ENCODE measurements around the gene IQSEC3.

The IQSEC3 gene

DNA sequence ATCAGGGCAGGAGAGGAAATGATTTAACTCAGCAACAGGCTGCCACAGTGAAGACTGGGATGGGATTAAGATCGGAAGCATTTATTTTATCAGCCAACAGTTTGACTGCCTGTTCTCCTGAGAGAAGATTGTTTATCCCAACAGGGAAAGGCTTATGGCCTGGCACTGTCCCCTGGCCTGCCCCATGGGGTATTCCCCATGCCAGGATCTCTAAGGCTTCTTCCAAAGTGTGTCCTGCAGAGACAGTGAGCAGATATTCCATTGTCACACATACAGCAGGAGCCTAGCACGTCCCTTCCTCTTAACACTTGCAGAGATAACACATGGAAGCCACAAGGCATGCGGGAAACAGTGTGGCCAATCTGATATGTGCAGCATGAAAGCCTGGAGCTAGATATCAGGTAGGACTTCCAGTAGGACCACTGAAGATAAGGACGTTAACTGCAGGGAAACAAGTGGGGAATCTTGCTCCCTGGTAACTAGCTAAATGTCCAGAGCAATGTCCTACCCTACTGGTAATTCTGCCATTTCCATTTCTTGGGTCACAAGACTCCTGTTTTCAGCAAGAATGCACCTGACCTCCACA is 48.2 kb downstream of the IQSEC3 start:
- ChIA-PET POLR2A (no interaction called here), CTCF (interaction anchor here (1.4 kb wide), 1 partner anchor 13 kb away, joined by 3 read pairs; no protein-coding TSS in a partner anchor)
- TF ChIP-seq HDGF (IDR thresholded peaks at IDR 0.05; ENCODE audit: borderline replicate concordance) (no peak), CTBP1 (IDR thresholded peaks at IDR 0.05; ENCODE audit: borderline replicate concordance) (no peak), L3MBTL2 (conservative IDR thresholded peaks at IDR 0.05) (no peak)
- no peak for DNase-seq (ENCODE audit: extremely low spot score)

DNA sequence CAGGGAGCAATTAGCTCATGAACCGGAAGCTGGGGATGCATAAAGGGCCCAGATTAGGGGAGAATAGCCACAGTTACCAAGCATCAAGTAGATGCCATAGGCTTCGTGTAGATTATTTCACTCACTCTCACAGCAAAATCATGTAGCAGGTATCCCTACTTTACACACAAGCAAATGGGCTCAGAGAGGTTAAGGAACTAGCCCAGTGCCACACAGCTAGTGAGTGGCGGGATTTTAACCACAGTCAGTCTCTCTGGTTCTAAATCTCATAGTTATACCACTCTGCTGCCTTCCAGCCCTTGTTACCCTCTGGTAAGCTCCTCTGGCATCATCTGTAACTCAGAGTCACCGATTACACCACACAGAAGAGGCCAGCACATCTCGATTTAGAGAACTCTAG is 49.0 kb downstream of the IQSEC3 start:
- no peak for DNase-seq (ENCODE audit: extremely low spot score)
- CTCF ChIA-PET = interaction anchor here (1.4 kb wide), 1 partner anchor 12 kb away, joined by 3 read pairs; no protein-coding TSS in a partner anchor
- POLR2A ChIA-PET = interaction anchor here (1.1 kb wide), 1 partner anchor 11 kb away, joined by 3 read pairs; no protein-coding TSS in a partner anchor
- no peak for TF ChIP-seq HDGF (IDR thresholded peaks at IDR 0.05; ENCODE audit: borderline replicate concordance)
- TF ChIP-seq ARNT (IDR thresholded peaks at IDR 0.05) = no peak
- TF ChIP-seq SUZ12 (IDR thresholded peaks at IDR 0.05) = no peak
- no peak for TF ChIP-seq SP1 (IDR thresholded peaks at IDR 0.05)
- TF ChIP-seq FOXK2 (IDR thresholded peaks at IDR 0.05) = no peak
- no peak for TF ChIP-seq BHLHE40 (IDR thresholded peaks at IDR 0.05; ENCODE audit: borderline replicate concordance)
- TF ChIP-seq, protein P1, sequence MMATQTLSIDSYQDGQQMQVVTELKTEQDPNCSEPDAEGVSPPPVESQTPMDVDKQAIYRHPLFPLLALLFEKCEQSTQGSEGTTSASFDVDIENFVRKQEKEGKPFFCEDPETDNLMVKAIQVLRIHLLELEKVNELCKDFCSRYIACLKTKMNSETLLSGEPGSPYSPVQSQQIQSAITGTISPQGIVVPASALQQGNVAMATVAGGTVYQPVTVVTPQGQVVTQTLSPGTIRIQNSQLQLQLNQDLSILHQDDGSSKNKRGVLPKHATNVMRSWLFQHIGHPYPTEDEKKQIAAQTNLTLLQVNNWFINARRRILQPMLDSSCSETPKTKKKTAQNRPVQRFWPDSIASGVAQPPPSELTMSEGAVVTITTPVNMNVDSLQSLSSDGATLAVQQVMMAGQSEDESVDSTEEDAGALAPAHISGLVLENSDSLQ (IDR thresholded peaks at IDR 0.05) = no peak

DNA sequence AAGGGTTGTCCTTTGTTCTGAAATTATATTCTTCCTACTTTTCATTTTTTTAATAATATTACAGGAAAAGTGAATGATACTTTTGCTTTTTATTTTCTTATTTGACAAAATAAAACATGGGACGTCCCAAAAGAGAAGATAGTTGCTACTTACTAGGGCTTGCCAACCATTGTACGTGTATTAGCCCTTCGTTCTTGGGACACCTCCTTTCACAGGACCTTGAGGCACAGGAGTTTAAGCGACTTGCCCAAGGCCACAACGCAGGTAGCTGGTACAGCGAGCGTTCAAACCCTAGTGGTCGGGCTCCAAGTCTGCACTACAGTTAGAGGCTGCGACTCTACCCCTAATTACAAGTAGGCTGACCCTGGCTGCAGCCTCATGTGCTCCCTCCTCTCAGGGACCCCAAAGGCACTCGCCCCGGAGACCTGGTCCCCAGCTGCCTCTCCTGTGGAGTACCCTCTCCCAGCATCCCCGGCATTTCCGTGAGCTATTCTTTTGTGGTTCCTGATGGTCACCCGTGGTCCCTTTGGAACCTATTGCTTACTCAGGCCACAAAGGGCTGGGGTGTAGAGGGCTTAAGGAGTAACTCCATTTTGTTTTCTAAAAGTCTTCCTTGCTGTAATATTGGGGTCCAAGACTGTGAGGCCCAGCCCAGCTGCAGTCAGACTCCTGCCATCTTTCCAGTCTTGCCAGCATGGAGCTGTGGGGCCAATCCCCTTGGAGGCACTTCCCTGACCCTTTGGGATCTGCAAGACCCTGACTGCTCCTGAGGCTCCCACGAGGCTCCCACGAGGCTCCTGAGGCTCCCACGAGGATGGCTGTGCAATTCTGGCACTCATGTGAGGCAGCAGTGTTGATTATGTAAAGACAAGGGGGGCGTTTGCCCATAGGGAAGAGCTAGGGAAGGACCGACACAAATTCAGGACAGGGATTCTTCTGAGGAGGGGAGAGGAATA is 49.7 kb downstream of the IQSEC3 start:
- POLR2A ChIA-PET = interaction anchor here (1.1 kb wide), 1 partner anchor 11 kb away, joined by 3 read pairs; no protein-coding TSS in a partner anchor

DNA sequence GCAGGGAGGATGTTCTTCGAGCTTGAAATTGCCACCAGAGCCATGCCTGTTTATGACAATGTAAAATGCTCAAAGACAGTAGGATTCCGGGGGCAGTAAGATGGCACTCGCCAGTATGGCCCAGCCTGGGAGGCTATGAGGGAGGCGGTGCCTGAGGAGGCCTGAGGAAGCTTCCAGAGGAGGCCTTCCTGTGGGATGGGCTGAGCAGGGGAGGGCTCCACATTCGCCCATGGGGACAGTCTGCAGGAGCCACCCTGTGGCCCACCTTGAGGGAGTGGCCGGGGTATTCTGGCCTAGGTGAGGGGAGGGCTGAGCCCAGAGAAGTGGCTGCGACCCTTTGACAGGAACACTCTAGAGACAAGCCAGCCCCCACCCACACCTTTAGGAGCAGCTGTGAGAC is 50.7 kb downstream of the IQSEC3 start:
- ChIA-PET POLR2A (no interaction called here), CTCF (interaction anchor here (0.7 to 1.0 kb wide), 2 partner anchors 11 to 35 kb away, joined by 3 read pairs; no protein-coding TSS in a partner anchor)
- no peak for TF ChIP-seq BHLHE40 (IDR thresholded peaks at IDR 0.05; ENCODE audit: borderline replicate concordance)
- no peak for TF ChIP-seq NFRKB (IDR thresholded peaks at IDR 0.05)
- no peak for DNase-seq (ENCODE audit: extremely low spot score)

More for the DNA sequence above, 49.7 kb downstream of the IQSEC3 start:
- CTCF ChIA-PET = interaction anchor here (1.0 to 1.4 kb wide), 2 partner anchors 11 to 36 kb away, joined by 3 read pairs; no protein-coding TSS in a partner anchor
- no peak for DNase-seq (ENCODE audit: extremely low spot score)
- TF ChIP-seq FOXK2 (IDR thresholded peaks at IDR 0.05) (no peak), TARDBP (IDR thresholded peaks at IDR 0.05) (no peak), BHLHE40 (IDR thresholded peaks at IDR 0.05; ENCODE audit: borderline replicate concordance) (no peak), SP1 (IDR thresholded peaks at IDR 0.05) (no peak), SUZ12 (IDR thresholded peaks at IDR 0.05) (no peak), HDGF (IDR thresholded peaks at IDR 0.05; ENCODE audit: borderline replicate concordance) (no peak), LEF1 (IDR thresholded peaks at IDR 0.05; ENCODE audit: borderline replicate concordance) (no peak), FOXM1 (IDR thresholded peaks at IDR 0.05; ENCODE audit: borderline replicate concordance) (no peak), CTBP1 (IDR thresholded peaks at IDR 0.05; ENCODE audit: borderline replicate concordance) (no peak), L3MBTL2 (conservative IDR thresholded peaks at IDR 0.05) (no peak), ARNT (IDR thresholded peaks at IDR 0.05) (no peak), ELF4 (IDR thresholded peaks at IDR 0.05) (no peak), ZNF384 (IDR thresholded peaks at IDR 0.05) (no peak), FOXA1 (IDR thresholded peaks at IDR 0.05) (no peak)
- TF ChIP-seq, protein P1 (IDR thresholded peaks at IDR 0.05) = no peak

DNA sequence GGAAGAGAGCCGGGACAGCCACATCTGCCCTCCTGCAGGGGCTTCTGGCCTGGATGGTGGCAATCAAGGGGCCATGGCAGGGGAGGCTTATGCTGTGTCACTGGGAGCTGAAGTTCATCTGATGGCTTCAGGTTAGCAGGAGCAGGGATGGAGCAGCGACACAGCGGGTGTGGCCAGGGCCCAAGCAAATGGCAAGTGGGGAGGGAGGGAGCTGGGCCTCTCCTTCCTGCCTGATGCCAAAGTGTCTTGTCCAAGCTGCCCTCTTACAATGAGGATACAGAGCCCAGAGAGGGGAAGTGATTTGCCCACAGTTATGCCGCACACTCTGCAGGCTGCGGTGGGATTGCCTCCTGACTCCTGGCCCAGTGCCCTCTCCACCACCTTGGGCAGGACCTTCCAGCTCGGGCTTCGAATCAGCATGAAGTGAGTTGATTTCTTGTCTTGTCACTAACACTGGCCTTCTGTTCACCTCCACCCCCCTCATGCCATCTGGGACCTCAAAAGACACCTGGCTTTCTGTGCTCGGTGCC is 51.3 kb downstream of the IQSEC3 start:
- ChIA-PET POLR2A (interaction anchor here (0.8 kb wide), 1 partner anchor 18 kb away, joined by 4 read pairs; no protein-coding TSS in a partner anchor), CTCF (interaction anchor here (0.6 to 0.7 kb wide), 2 partner anchors 11 to 67 kb away, joined by 3 to 4 read pairs; no protein-coding TSS in a partner anchor)

More for the DNA sequence above, 51.3 kb downstream of the IQSEC3 start:
- TF ChIP-seq FOXK2 (IDR thresholded peaks at IDR 0.05) (no peak), HDGF (IDR thresholded peaks at IDR 0.05; ENCODE audit: borderline replicate concordance) (no peak), ELF4 (IDR thresholded peaks at IDR 0.05) (no peak), CTBP1 (IDR thresholded peaks at IDR 0.05; ENCODE audit: borderline replicate concordance) (no peak), FOXA1 (IDR thresholded peaks at IDR 0.05) (no peak), SP1 (IDR thresholded peaks at IDR 0.05) (no peak), ARNT (IDR thresholded peaks at IDR 0.05) (no peak), BHLHE40 (IDR thresholded peaks at IDR 0.05; ENCODE audit: borderline replicate concordance) (no peak), TARDBP (IDR thresholded peaks at IDR 0.05) (no peak), SUZ12 (IDR thresholded peaks at IDR 0.05) (no peak), NFRKB (IDR thresholded peaks at IDR 0.05) (no peak), ZNF384 (IDR thresholded peaks at IDR 0.05) (no peak), LEF1 (IDR thresholded peaks at IDR 0.05; ENCODE audit: borderline replicate concordance) (no peak), FOXM1 (IDR thresholded peaks at IDR 0.05; ENCODE audit: borderline replicate concordance) (no peak), L3MBTL2 (conservative IDR thresholded peaks at IDR 0.05) (no peak)
- TF ChIP-seq, protein P1 (IDR thresholded peaks at IDR 0.05) = no peak
- DNase-seq (ENCODE audit: extremely low spot score) = no peak
